ENCODE measurements around the gene TACC2.

- TF ChIP-seq CTCF (IDR thresholded peaks at IDR 0.05; ENCODE audit: insufficient read depth, low read depth, low read length) (peak; percentile 9), EZH2 (IDR thresholded peaks at IDR 0.05; ENCODE audit: insufficient read depth, low read length) (no peak)
These were observed 123.7 kb downstream of the TACC2 start for GRCh38 chr10:122112625-122113160.

Measured in astrocyte (in vitro differentiated cells and primary cell).